GM21723 (cell line): ENCODE measurements around the gene PHLDA2.

ENCODE experiments used
- ATAC-seq: cut with Tn5 transposase; IDR thresholded peaks from one replicate; pipeline ENCODE4 v1.9.1; 2021; ENCODE audit warnings: mild to moderate bottlenecking, moderate library complexity; ENCODE audit not compliant: unreplicated experiment

Gene PHLDA2

DNA sequence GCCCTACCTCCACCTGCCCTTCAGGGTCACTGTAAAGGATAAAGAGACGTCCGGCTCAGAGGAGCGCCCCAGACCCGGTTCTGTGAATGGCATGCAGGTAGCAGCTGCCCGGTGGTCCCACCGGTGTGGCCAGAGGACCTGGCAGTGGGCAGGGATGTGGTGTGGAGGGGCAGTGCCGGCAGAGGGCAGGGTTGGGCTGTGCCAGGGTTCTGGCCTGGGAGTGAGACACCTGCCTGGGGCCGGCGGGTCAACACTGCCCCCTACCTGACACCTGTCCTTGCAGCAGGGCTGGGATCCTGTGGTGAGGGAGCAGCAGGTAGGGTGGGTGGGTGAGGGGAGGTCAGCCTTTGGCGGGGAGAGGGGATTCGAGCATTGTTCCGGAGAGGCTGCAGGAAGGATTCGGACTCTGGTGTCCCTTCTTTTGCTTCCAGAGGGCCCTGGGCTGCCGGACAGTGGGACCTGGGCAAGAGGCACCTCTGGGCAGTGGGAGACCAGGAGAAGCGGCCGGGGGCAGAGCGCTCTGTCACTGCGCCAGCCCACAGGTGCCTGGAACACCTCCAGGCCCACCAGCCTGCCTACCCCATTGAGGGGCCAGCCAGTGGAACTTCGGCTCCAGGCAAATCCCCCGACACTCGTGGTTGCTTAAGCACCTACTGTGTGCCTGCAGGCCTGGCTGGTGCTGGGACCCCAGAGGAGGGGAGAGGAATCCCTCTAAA is 1.6 kb upstream of the PHLDA2 start:
- no peak for ATAC-seq

DNA sequence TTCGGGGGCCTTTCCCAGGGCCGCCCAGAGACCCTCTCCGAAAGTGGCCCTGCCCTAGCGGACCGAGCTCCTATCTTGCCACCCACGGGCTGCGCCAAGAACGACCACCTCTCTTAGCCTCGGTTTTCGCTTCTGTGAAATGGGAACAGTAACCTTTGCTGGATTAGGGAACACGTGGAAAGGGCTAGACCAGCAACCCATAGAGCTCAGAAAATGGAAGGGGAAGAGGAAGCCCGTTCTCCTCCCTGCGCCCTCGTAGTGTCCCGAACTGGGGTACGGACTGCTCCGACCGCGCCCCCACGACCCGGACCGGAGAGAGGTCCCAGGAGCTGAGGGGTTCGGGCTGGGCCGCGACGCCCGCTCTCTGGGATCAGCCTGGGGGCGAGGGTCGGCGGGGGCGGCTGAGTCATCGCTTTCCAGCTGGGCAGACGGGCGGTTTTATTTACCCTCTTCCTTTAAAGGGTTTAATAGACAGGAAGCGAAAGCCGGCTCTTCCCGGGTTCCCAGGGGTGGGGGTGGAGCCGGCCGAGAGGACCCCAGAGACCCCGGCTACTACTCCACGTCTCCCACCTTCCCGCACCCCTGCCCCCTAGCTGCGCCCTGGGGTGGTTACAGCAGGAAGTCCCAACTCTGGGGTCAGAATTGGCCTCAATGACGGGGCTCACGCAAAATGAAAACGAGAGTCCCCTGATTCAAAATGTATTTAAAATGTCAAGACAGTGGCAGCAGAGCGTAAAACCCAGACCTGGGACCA is 907 bp upstream of the PHLDA2 start:
- no peak for ATAC-seq

DNA sequence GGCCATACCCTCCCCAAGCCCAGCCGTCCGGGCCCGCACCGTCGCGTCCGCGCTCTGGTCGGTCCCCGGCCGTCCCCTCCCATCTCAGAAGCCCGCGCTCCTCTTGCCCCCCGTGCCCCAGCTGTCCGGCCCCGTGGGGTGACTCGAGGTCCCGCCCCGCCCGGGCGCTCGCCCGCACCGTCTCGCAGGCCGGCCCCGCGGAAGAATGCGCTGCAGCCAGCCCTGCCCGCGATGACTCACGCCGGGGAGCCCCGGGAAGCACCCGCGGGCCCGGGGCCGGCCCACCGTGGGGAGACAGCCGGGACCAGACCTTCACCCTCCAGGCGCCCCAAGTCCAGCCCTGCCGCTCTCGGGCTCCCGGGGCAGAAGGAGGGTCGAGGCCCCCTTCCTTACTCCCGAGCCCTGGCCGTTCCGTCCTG is 320 bp upstream of the PHLDA2 start:
- no peak for ATAC-seq

DNA sequence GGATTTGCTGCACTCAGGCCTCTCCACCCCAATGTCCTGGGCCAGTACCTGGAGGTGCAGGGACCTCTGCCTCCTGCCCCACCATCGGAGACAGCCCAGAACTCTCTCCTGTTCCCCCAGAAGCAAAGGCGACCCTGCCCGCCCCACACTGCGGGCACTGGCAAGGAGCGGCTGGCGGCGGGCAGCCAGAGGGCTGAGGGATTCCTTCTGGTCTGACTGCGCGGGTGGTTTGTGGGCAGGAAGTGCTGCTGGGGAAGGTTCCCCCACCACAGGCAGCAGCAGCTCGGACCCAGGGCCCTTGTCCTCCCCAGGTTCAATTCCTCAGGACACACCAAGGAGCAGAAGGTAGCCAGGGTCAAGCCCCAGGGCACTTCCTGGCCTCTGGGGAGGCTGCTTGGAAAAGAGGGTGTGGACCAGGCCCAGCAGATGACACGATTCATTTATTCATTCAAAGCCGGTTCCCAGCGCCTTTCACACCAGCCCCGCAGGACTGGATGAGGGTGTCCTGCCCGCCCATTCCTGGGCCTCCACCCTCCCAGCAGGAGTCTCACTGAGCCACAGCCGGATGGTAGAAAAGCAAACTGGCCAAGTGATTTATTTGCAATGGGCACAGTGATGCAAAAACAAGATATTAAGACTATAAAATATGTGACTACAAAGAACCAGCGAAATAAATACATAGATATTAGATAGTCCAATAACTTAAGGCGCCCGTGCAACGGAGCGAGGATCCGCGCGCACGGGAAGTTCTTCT is 1.2 kb downstream of the PHLDA2 start:
- no peak for ATAC-seq

DNA sequence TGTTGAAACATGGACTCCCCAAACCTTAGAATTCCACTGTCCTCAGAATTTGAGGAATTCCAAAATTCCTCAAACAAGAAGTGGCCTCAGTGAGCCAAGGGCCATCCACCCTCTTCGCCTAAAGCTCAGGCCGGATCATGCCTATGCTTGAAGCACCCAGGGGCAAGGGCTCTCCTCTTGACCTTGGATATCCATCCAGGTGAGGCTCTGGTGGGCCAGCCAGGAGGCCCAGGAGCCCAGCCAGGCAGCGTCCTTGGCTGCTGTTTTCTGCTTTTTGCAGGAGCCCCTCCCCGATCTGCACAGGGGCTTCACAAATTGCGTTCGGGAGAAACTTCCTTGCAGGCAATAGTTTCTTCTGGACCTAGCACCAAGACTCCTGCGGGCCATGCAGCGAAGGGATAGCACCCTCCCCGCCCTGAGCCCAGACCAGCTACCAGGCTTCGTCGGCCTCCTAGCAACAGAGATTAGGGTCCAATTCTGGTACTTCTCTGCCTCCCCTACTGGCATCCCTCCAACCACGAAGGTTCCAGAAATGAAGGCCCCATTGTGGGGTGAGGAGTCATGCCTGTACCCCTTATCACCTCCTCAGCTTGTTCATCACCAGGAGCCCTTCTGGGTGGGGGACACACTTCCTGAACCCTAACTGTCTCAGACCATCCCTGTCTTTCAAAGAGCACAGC is 2.0 kb downstream of the PHLDA2 start:
- ATAC-seq, result no peak

DNA sequence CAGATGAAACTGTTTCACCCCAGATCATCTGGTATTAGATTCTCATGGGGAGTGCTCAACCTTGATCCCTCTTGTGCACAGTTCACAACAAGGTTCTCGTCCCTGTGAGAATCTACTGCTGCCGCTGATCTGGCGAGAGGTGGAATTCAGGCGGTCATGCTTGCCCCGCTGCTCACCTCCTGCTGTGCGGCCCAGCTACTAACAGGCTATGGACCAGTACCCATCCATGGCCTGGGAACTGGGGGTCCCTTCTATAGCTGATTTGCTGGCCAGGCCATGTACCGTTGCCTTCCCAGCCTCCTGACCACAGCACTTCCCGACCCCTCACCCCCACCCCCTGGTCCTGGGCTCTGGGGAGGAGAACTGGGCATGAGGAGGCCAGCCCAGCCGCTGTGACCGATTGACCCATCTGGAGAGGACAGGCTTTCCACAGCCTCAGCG is 2.6 kb downstream of the PHLDA2 start:
- no peak for ATAC-seq

DNA sequence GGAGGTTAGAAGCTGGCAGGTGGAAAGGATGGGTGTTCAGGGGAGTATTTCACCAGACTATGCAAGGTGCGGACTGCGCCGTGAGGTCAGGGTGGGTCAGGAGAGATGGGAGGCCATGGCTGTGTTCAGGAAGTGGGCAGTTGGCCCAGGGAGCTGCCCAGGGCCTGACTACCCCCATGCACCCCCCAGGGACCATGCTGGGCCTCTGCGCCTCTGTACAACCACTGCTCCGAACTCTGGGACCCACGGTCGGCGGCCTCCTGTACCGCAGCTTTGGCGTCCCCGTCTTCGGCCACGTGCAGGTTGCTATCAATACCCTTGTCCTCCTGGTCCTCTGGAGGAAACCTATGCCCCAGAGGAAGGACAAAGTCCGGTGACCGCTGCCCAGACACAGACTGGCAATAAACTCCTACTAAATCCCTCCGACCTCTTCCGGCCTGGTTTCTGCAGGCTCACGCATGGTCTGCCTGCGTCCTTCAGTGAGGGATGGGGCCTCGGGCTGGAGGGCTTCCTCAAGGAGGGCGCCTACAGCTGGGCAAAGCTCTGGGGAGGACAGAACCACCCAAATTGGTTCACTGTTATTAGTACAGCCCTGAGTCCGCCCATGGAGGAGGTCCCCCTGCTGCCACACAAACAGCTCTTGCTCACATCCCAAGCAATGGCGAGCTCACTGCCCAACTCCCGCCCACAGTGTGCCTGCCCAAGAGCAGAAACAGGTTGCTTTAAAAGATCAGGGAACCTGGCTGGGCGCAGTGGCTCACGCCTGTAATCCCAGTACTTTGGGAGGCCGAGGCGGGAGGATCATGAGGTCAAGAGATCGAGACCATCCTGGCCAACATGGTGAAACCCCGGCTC is 4.2 kb downstream of the PHLDA2 start:
- no peak for ATAC-seq

DNA sequence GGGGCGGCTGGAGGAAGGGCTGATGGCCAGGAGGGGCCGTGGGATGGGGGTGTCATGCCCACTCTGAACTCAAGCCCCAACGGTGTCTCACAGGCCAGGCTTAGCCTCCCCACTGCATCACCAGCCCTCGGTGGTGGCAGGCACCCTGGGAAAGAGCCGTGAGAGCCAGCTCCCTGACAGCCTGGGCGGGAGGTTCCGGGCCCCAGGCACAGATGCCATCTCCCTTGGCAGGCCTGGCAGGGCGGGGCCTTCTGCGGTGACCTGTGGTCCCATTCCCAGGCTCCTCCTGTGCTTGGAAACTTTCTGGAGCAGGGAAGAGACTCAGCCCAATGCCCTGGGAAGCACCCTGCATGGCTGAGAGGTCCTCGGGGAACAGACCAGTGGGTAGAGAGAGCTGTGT is 4.8 kb downstream of the PHLDA2 start:
- no peak for ATAC-seq

DNA sequence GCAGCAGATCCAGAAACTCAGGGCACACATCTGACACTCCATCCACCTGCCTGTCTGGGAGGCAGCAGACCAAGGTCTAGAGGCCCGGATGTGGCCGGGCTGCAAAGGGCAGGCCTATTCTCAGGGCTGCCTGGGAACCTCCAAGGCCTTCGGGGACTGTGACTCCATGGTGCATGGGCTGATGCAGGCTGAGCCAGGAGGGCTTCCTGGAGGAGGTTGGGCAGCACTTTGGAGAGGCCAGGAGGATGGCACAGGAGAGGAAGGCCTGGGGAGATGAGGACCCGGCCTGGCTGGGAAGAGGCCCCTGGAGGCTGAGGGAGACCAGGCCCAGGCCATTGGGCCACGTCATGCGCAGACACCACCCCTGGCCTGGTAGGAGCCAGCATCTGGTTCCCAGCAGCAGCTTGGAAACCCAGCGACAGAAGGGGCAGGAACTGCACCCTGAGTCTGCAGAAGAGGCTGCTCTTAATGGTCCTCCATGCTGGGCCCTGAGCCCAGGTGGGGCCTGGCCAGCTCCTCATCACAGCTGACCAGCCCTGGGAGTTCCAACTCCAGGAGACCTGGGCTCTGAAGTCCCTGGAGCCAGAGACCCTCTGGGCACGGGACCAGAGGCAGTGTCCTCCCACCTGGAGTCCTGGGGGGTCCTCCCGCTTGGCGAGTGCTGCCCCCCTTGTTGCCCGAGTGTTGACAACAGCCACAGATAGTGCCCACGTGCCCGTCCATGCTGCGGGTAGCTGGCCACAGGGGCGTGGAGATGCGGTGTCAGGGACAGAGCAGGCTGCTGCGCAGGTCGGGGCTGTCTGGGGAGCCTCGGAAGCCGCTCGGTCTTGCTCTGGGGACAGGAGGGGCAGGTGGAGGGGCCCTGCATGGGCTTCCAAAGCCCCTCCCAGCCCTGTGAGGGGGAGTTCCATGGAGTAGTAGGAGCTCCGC is 5.5 kb downstream of the PHLDA2 start:
- no peak for ATAC-seq

DNA sequence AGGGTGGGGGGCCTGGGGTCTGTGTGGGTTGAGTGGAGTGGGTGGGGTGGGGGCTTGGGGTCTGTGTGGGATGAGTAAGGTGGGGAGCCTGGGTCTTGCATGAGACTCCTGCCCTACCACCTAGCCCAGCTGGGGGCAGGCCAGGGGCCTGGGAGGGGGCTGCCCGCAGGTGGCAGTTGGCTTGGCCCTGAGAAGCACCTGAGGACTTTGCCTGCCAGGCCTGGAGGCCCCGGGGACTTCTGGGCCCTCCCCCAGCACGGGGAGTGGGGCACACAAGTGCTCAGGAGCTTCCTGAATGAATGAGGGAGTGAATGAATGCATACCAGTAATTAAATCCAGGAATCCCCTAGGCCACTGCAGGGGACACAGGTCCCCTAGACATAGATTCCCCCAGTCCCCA is 6.6 kb downstream of the PHLDA2 start:
- no peak for ATAC-seq

DNA sequence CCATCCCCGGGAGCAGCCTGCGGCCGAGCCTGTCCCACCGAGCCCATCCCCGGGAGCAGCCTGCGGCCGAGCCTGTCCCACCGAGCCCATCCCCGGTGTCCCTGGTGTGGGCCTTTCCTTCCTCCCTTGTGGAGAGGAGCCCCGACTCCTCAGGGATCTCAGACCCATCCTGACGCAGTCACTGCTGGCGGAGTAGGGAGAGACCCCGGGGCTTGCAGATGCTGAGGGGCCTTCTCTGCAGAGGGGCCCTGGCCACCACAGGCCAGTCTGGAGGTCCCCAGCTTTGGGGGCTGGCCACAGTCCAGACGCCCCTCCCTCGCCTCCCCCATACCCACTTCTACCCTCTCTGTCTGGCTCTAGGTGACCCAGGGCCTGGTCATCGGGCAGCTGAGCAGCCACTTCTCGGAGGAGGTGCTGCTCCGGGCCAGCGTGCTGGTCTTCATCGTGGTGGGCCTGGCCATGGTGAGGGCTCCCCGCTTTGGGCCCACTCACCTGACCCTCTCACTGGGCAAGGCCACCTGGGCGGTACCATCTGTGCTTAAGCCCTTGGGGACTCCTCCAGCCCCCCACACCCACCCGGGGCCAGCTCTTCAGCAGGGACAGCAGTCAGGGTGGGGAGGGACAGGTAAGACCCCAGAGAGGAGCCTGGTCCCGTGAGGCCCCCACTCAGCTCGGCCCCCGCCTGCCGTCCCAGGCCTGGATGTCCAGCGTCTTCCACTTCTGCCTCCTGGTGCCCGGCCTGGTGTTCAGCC is 7.3 kb downstream of the PHLDA2 start:
- no peak for ATAC-seq

DNA sequence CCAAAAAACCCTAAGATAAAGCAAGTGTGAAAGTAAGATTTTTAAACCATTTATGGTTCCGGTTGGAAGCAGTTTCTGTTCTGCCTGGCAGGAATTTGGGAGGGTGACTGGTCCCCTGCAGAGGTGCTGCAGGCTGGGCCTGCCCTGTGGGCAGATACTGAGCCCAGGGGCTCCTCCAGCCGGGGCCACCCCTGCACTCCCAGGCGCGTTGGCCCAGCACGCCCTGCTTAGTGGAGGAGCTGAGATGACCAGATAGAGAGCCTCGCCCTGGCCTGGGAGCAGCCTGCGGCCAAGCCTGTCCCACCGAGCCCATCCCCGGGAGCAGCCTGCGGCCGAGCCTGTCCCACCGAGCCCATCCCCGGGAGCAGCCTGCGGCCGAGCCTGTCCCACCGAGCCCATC is 8.0 kb downstream of the PHLDA2 start:
- ATAC-seq, result no peak

DNA sequence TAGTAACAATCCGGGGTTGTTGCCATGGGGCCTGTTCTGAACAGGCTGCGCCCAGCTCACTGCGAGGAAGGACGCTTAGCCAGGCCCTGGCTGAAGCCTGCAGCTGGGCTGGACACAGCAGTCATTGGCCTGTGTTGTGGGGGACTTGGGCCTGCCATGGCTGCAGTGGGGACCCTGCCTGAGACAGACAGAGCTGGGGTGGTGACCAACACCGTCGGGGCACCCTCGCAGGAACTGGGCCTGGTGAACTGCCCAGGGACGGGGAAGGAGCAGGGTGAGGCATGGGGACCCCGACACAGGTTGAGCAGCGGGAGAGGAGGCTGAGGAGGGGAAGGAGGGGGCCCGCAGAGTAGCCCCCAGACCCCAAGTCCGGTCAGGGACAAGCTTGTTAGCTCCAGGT is 8.9 kb downstream of the PHLDA2 start:
- ATAC-seq, result no peak

DNA sequence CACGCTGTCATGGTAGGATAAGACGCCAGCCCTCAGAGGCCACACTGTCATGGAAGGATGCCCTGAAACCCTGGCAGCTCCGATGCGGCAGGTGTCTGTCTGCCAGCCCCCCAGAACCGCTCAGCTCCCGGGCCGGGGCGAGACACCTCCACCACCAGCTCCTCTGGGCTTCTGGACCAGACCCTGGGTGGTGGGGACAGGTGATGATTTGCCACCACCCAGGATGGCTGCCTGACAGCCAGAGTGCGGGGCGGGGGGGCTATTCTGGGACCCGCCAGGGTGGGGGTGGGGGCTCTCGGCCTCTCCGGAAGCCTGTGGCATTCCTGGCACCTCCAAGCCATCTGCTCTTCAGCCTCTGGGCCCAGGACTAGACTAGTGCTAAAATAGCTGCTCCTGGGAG is 9.4 kb downstream of the PHLDA2 start:
- no peak for ATAC-seq

DNA sequence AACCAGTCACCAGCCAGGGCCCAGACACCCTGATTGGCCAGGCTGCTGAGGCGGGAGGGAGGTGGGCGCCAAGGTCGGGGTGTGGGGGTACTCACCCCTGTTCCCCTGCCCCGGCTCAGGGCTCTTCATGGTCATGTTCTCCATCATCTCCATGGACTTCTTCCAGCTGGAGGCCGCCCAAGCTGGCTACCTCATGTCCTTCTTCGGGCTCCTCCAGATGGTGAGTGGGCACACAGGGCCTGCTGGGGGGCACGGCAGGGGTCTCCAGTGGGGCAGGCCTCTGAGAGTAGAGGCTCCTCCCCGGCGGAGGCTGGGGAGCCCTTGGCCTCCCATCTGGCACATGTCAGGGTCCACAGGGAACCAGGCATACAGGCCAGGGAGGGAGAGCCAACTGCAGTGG is 10.0 kb downstream of the PHLDA2 start:
- ATAC-seq, result no peak

DNA sequence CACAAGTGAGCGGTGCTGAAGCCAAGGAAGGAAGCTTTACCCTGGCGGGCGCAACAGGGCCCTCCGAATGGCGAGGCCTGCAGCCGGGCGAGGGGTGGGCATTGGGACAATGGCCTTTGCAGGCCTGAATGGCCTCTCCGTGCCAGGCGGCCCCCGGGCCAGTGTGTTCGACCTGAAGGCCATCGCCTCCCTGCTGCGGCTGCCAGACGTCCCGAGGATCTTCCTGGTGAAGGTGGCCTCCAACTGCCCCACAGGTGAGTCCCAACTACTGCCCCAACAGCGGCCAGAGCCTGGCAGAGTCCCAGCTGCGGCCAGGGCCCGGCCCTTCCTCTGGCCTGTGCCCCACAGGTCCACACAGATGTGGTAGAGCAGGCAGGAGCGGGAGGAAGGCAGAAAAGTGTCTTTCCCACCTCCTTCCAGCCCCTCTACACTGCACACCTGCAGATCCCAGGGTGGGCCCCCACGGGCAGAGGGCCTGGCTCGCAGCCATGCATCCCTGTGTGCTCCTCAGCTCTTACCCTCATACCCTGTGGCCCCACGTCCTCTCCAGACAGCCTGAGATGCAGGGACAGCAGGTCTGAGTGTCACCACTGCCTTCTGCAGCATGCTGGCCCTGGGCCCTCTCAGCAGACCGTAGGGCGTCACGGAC is 11.3 kb downstream of the PHLDA2 start:
- ATAC-seq, result no peak

DNA sequence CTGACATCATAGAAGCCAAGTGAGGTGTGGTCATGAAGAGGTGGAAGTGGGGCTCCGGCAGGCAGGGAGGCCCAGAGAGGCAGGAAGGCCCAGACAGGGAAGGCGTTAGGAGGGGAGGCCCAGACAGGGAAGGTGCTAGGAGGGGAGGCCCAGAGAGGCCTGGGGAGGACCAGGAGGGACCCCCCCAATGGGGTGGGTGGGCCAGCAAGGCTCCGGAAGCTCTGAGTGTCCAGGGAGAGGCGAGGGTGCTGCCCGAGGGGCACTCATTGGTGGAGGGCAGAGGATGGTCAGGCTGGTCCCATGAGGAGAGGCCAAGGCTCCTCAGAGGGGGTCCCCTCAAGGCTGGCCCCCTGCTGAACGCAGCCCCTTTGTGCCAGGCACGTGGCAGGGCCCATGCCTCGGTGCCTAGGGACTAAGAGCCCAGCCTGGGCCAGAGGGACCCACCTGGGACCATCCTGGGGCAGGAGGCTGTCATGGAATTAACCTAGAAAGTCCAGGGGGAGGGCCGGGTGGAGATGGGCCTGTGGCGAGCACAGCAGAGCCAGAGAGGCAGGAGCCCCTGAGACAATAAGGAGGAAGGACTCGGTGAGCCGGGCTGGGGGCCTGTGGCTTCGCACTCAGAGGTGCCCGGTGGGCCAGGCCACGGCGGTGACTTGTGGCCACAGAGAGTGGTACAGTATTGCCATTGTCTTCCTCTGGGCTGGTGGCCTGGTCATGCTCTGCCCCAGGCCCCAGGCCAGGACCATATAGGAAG is 12.2 kb downstream of the PHLDA2 start:
- no peak for ATAC-seq
